ENCODE measurements around the gene CHCHD3.

Gene CHCHD3

GRCh38 chr7:132869166-132869861 lies 212.6 kb downstream of the CHCHD3 start:
- Histone ChIP-seq H3K9me3 (ENCODE audit: control insufficient read depth, insufficient read depth, low read depth, low read length) (no peaks in the 10 kb centered on the region), H3K4me3 (ENCODE audit: low read depth, low read length) (no peak overlapping the region), H3K36me3 (ENCODE audit: control insufficient read depth in 2 of 2, insufficient read depth in 1 of 2, low read length in 2 of 2) (no peaks in the 10 kb centered on the region; a peak in 1 of 3 replicates), H3K4me1 (ENCODE audit: control insufficient read depth, insufficient read depth, low read length) (no peaks in the 10 kb centered on the region; the same call in 1 of the 2 replicates), H3K27ac (ENCODE audit: extremely low read depth, low read depth, low read length) (no peak overlapping the region)
- ChIA-PET CTCF (interaction anchor here (0.6 kb wide), 1 partner anchor 11 kb away, joined by 3 read pairs; no protein-coding TSS in a partner anchor), POLR2A (interaction anchor here (0.6 kb wide), 1 partner anchor 106 kb away, joined by 3 read pairs; no protein-coding TSS in a partner anchor)
- TF ChIP-seq ZNF707 (tag by site-specific recombination; IDR thresholded peaks at IDR 0.05) (no peak), ZNF560 (tag by site-specific recombination; IDR thresholded peaks at IDR 0.05; ENCODE audit: borderline replicate concordance) (no peak), MYNN (tag by site-specific recombination; IDR thresholded peaks at IDR 0.05; ENCODE audit: borderline replicate concordance) (no peak), ZNF555 (tag by site-specific recombination; conservative IDR thresholded peaks at IDR 0.05) (no peak), ZSCAN16 (tag by site-specific recombination; IDR thresholded peaks at IDR 0.05) (no peak), ZBTB10 (tag by site-specific recombination; IDR thresholded peaks at IDR 0.05) (no peak), ZNF629 (tag by site-specific recombination; IDR thresholded peaks at IDR 0.05) (no peak)
- TF ChIP-seq, protein P1, sequence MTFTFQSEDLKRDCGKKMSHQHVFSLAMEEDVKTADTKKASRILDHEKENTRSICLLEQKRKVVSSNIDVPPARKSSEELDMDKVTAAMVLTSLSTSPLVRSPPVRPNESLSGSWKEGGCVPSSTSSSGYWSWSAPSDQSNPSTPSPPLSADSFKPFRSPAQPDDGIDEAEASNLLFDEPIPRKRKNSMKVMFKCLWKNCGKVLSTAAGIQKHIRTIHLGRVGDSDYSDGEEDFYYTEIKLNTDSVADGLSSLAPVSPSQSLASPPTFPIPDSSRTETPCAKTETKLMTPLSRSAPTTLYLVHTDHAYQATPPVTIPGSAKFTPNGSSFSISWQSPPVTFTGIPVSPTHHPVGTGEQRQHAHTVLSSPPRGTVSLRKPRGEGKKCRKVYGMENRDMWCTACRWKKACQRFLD (tag by site-specific recombination; IDR thresholded peaks at IDR 0.05): no peak
- TF ChIP-seq, protein P2, sequence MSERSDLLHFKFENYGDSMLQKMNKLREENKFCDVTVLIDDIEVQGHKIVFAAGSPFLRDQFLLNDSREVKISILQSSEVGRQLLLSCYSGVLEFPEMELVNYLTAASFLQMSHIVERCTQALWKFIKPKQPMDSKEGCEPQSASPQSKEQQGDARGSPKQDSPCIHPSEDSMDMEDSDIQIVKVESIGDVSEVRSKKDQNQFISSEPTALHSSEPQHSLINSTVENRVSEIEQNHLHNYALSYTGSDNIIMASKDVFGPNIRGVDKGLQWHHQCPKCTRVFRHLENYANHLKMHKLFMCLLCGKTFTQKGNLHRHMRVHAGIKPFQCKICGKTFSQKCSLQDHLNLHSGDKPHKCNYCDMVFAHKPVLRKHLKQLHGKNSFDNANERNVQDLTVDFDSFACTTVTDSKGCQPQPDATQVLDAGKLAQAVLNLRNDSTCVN (tag by site-specific recombination; optimal IDR thresholded peaks at IDR 0.05): no peak
- TF ChIP-seq, protein P3, sequence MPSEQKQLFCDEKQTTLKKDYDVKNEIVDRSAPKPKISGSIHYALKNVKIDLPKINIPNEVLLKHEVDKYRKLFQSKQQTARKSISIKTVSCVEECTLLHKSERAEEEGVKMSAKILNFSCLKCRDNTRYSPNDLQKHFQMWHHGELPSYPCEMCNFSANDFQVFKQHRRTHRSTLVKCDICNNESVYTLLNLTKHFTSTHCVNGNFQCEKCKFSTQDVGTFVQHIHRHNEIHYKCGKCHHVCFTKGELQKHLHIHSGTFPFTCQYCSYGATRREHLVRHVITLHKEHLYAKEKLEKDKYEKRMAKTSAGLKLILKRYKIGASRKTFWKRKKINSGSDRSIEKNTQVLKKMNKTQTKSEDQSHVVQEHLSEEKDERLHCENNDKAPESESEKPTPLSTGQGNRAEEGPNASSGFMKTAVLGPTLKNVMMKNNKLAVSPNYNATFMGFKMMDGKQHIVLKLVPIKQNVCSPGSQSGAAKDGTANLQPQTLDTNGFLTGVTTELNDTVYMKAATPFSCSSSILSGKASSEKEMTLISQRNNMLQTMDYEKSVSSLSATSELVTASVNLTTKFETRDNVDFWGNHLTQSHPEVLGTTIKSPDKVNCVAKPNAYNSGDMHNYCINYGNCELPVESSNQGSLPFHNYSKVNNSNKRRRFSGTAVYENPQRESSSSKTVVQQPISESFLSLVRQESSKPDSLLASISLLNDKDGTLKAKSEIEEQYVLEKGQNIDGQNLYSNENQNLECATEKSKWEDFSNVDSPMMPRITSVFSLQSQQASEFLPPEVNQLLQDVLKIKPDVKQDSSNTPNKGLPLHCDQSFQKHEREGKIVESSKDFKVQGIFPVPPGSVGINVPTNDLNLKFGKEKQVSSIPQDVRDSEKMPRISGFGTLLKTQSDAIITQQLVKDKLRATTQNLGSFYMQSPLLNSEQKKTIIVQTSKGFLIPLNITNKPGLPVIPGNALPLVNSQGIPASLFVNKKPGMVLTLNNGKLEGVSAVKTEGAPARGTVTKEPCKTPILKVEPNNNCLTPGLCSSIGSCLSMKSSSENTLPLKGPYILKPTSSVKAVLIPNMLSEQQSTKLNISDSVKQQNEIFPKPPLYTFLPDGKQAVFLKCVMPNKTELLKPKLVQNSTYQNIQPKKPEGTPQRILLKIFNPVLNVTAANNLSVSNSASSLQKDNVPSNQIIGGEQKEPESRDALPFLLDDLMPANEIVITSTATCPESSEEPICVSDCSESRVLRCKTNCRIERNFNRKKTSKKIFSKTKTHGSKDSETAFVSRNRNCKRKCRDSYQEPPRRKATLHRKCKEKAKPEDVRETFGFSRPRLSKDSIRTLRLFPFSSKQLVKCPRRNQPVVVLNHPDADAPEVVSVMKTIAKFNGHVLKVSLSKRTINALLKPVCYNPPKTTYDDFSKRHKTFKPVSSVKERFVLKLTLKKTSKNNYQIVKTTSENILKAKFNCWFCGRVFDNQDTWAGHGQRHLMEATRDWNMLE (tag by site-specific recombination; conservative IDR thresholded peaks at IDR 0.05; ENCODE audit: low read depth): no peak

GRCh38 chr7:132866551-132866950 lies 215.3 kb downstream of the CHCHD3 start:
- no peaks in the 10 kb centered on the region; the same call in 1 of the 2 replicates for H3K4me1 ChIP-seq (ENCODE audit: control insufficient read depth, insufficient read depth, low read length)
- no peak overlapping the region for H3K4me3 ChIP-seq (ENCODE audit: low read depth, low read length)
- H3K27ac ChIP-seq (ENCODE audit: extremely low read depth, low read depth, low read length): no peak overlapping the region
- no peaks in the 10 kb centered on the region; a peak in 1 of 3 replicates for H3K36me3 ChIP-seq (ENCODE audit: control insufficient read depth in 2 of 2, insufficient read depth in 1 of 2, low read length in 2 of 2)
- POLR2A ChIA-PET: no interaction called here
- no peaks in the 10 kb centered on the region for H3K9me3 ChIP-seq (ENCODE audit: control insufficient read depth, insufficient read depth, low read depth, low read length)
- CTCF ChIA-PET: interaction anchor here (0.6 kb wide), 1 partner anchor 18 kb away, joined by 3 read pairs; no protein-coding TSS in a partner anchor
- TF ChIP-seq PRDM1 (tag by site-specific recombination; IDR thresholded peaks at IDR 0.05) (no peak), ZIC2 (tag by site-specific recombination; IDR thresholded peaks at IDR 0.05) (no peak), ZNF792 (tag by site-specific recombination; IDR thresholded peaks at IDR 0.05) (no peak), ZNF530 (tag by site-specific recombination; IDR thresholded peaks at IDR 0.05; ENCODE audit: low read depth) (no peak), ZNF37A (tag by site-specific recombination; IDR thresholded peaks at IDR 0.05) (no peak), ZNF18 (tag by site-specific recombination; IDR thresholded peaks at IDR 0.05) (no peak), ZFP3 (tag by site-specific recombination; IDR thresholded peaks at IDR 0.05; ENCODE audit: low read depth) (no peak), ZNF16 (tag by site-specific recombination; IDR thresholded peaks at IDR 0.05; ENCODE audit: low read depth) (no peak)
- TF ChIP-seq, protein P4, sequence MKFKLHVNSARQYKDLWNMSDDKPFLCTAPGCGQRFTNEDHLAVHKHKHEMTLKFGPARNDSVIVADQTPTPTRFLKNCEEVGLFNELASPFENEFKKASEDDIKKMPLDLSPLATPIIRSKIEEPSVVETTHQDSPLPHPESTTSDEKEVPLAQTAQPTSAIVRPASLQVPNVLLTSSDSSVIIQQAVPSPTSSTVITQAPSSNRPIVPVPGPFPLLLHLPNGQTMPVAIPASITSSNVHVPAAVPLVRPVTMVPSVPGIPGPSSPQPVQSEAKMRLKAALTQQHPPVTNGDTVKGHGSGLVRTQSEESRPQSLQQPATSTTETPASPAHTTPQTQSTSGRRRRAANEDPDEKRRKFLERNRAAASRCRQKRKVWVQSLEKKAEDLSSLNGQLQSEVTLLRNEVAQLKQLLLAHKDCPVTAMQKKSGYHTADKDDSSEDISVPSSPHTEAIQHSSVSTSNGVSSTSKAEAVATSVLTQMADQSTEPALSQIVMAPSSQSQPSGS (tag by site-specific recombination; IDR thresholded peaks at IDR 0.05; ENCODE audit: low read depth): no peak
